Posterior cingulate gyrus (tissue), 11 donors: Measurements from ENCODE around the gene RNF5.
"Not testable (repeated sequence)": the region's sequence is repeated elsewhere in the genome, so short reads cannot be mapped to it uniquely, and the experiment has no call there.

ENCODE experiments used
- DNase-seq, 10 donors: peaks; one replicate each; pipeline versions ENCODE4 v3.0.0 to v3.0.0-alpha.2; 2020 to 2021; ENCODE audit warnings: mixed read lengths in 3 of 10
- intact Hi-C: fragments of 100-400 bp; cut with DNase I; formaldehyde crosslinking; loops from one replicate; pipeline ENCODE4 v1.15.1; 2023

The RNF5 gene

DNA sequence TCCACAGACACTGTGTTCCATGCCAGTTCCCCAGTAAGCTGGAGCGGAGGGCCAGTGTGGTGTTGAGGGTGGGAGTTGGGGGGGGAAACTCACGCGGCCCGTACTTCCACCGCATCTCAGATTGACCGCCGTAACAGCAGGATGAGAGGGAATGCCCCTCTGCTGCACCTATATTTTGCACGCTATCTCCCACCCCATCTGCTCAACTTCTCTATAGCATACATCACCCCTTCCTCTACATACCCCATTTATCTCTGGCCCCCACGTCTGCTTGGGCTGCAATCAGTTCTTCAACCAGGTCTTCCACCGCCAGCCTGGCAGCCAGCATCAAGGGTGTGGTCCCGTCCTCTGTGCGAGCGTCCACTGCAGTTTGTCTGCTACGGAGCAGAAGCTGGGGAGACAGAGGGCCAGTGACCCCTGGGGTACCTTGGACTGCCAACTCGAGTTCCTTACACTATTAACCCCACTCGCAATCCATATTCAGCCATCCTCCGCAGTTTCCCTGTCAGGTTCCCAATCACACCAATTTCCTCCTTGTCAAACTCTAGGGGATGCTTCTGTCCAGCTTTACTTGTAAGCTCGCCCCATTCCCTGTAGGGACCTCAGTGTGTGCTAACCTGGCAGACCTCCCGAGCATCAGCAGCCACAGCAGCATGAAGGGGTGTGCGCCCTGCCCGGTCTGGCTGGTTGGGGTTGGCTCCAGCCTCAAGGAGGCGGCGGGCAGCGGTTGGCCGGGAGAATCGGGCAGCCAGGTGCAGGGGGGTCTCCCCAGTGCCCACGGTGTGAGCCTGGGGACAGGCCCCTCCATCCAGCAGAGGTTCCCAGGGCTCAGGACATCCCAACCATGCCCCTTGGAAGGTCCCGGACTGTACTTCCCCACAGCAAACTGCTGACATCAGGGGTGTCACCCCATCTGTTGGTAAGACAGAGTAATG is 18.7 kb downstream of the RNF5 start:
- DNase-seq, result peak in 8 of 10 donors; percentile 28 to 89 (median 40)
- intact Hi-C loops, result loop anchor here (2.0 to 5.0 kb wide), 3 partner anchors 48 to 1005 kb away; partner anchors contain the start of genes HSD17B8, RXRB and SLC39A7

DNA sequence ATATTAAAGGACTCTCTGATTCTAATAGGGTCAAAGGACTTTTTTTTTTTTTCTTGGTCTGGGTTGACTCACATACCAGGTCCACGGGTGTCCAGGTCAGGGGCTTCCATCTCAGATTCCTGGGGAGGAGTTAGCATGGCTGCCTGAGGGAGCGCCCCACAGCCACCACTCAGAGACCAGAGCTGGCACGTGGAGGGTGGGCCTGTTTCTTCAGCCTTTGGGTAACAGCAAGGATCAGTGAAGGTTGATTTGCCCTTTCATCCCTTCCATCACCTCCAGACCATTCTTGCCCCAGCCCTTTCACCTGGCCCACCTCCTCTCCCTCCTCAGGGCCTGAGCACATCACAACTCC is 20.1 kb downstream of the RNF5 start:
- peak in 2 of 10 donors; percentile 34 to 59 for DNase-seq
- intact Hi-C loops, result loop anchor here (5.0 kb wide), 2 partner anchors 774 to 1004 kb away; partner anchors contain the start of genes HSD17B8, RXRB and SLC39A7

DNA sequence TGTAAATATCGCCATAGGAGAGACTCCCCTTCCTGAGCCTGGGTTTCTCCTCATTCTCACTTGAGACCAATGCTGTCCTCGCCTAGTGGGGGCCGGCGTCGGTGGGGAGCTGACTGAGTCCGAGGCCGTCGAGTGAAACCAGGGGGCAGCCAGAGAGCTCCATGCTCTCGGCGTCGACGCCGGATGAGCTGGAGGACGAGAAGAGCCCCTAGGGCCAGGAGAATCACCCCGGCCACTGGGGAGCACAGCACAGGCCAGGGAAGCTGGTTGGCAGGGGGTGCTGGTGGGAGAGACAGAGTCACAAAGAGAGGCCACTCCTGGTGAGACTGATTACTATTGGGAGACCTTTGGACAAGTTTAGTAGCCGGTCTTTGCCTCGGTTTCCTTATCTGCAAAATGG is 20.7 kb downstream of the RNF5 start:
- intact Hi-C loops, result loop anchor here (5.0 kb wide), 2 partner anchors 773 to 1003 kb away; partner anchors contain the start of genes HSD17B8, RXRB and SLC39A7
- DNase-seq, result peak in 3 of 10 donors; percentile 22 to 68 (median 34)

DNA sequence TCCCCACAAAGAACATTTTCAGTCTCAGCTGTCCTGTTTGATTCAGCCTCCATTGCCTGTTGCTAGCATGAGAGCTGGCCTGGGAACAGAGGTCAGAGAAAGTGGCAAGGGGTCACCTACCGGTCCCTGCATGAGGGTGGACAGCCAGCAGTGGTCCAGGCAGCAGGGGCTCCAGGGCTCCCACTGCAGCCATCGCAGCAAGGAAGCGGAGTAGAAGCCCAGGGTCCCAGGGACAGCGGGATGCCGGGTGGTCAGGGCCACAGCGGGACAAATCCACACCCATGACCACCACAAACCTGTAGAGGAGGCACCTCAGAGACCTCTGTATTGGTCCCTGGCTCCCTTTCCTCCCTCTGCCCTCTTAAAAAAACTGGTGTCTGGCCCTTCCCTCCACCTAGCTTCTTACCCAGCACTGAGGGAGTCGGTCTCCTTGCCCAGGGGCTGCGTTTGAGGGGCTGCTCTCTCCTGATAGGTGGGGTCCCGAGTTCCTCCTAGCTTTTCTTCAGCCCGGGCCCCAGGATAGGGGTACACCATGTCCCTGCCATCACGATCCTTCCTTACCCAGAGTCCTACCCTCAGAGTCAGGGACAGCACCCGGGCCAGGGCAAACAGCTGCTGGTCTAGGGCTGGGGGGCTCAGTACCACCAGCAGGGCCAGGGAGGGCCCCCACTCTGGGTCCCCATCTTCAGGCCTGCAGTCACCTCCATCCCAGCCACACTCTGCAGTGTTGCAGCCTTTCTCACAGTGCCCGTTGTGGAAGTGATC is 22.7 kb downstream of the RNF5 start:
- intact Hi-C loops, result no loop called here
- DNase-seq, result peak in 2 of 10 donors; percentile 46 to 49

DNA sequence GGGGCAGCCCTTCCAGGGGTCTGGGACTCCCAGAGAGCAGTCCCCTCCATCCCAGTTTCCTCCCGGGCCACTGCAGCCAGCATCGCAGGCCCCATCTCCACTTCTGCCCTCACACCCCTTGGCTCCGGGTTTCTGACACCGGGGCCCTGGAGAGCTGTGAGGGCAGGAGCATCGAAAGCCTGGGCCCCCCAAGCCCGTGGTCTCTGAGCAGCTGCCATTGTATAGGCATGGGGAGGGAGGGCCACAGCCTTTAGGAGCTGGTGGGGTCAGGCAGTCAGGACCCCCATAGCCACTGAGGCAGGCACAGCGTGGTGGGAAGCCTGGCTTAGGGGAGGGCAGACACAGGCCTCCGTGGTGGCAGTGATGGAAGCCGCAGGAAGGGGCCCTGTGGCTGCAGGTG is 24.0 kb downstream of the RNF5 start:
- intact Hi-C loops, result no loop called here
- DNase-seq, result peak in 1 of 10 donors; percentile 30

DNA sequence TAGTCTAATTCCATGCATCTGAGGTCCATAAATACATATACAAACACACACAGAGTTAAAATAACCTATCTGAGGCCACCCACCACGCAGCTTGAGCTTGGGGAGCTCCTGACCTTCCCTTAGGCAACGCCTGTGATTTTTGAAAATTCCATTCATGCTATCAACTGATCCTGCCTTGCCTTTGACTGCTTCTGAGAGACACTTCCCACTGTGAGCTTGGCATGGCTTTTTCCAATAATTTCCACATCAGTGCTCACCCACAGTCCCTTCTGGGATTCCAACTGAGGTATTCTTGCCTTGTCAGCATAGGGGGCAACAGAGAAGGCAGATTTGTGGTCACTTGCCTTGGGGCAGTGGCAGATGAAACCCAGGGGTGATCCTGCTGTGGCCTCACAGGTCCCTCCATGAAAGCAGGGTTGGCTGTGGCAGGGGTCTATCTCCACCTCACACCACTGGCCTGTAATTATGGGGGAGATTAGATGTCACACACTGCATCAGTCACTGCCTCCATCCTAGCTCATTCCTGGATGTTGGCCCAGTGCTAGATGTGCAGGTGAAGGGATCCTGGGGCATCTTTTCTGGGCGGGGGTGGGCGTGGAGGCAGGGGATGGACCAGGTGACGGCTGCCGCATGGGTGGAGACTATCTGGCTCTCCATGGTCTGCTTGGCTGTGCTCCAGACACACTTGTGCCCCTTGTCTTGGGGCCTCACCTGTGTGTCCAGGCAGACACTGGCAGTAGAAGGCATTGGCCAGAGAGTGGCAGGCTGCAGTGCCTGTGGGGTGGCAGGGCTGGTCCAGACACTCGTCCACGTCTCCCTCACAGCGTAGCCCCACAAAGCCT is 25.4 kb downstream of the RNF5 start:
- intact Hi-C loops, result no loop called here

DNA sequence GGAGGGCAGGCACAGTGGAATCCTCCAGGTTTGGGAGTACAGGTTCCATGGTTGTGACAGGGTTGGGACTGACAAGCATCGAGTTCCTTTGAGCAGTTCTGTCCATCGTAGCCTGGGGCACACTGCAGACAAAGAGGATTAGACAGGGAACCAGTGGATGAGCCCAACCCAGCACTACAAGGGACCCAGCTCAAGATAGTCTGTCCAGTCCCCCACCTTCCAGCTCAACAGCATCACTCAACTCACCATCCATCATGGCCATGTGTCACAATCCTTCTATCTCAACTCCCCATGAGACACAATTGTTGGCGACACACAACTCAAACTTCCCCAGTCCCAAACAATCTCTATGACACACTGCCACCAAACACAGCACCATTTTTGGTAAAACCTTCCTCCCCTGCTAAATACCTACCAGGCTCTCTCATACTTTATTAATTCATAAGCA is 26.1 kb downstream of the RNF5 start:
- intact Hi-C loops, result no loop called here
- no peak for DNase-seq

More for the DNA sequence above, 25.4 kb downstream of the RNF5 start:
- DNase-seq, result peak in 1 of 10 donors; percentile 44

DNA sequence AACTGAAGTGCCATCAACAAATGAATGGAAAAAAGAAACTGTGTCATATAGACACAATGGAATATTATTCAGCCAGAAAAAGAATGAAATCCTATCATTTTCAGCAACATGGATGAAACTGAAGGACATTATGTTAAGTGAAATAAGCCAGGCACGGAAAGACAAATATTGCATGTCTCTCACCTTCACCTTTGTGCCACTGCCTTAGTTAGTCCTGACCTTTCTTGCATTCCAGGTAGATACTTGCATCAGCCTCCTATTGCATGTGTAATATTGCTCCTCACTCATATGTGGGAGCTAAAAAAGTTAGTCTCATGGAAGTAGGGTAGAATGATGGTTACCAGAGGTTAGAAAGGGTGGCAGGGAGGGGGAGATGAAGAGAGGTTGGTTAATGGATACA is 30.8 kb downstream of the RNF5 start:
- intact Hi-C loops, result no loop called here
- DNase-seq, result no peak

DNA sequence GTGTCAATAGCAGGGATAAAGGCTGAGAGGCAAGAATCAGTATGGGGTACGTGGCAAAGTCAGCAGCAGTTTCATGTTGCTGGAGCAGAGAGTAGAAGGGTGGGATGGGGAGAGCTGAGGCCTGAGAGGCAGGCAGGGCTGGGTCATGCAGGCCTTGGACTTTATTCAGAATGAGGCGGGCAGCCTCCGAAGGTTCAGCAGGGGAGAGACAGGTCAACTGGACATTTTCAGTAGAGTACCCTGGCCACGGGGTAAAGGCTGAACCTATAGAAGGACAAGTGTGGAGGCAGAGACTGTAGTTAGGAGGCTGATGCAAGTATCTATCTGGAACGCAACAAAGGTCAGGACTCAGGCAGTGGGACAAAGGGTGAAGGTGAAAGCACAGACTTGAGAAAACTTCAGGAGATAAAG is 32.0 kb downstream of the RNF5 start:
- DNase-seq, result no peak
- intact Hi-C loops, result no loop called here

DNA sequence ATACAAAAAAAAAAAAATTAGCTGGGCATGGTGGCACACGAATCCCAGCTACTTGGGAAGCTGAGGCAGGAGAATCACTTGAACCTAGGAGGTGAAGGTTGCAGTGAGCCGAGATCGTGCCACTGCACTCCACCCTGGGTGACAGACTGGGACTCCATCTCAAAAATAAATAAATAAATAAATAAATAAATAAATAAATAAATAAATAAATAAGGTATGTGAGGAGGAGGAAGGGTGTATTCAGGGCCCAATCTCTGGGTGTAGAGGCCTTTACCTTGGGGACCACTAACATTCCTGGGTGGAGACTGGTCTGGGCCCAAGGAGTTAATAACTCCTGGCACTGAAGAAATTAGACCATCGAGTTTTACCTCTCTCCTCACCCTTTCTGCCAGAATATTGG is 33.2 kb downstream of the RNF5 start:
- intact Hi-C loops, DNase-seq: not testable (repeated sequence)

DNA sequence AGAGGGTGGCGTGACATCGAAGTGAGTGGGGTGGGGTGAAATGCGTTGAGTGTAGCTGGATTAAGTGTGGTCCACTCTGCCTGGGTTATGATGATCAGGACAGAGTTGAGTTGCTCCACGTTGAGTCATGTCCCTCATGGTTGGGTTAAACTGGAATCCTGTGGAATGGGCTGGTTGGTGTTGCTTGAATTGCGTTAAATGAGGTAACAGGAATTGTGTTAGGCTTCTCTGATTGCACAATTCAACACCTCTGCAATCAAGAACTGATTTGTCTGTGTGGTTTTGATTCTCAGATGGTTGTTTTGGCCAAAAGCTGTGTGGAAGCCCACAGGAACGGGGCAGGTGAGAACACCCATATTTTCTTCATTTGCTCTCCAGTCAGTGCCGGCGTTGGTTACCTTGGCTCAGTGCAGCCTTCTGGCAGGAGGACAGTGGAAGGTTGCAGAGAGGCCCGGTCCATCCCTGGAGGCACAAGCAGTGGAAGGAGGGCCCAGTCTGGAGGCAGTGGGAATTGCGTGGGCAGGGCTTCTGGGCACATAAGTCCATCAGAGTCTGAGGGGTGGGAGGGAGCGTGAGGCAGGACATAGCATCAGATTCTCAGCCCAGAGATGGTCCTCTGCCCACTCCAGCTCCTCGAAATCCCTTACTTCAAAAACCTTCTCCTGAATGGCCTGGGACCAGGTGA is 34.0 kb downstream of the RNF5 start:
- intact Hi-C loops, result no loop called here
- DNase-seq, result no peak

DNA sequence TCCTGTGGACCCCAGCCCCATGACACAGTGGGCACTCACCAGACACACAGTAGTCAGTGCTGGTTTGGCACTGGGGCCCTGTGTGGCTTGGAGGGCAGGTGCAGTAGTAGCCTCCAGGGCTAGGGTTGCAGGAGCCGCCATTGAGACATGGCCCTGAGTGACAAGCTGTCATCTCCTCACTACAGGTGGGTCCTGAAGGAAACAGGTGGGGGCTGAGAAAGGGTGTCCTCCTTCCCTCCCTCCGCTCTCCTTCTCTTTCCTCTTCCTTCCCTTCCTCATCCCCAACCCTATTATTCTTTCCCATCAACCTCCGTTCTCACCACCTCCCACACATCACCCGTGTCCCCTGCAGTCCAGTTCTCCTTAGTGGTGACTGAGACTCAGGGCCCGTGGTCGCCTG is 35.4 kb downstream of the RNF5 start:
- no peak for DNase-seq

DNA sequence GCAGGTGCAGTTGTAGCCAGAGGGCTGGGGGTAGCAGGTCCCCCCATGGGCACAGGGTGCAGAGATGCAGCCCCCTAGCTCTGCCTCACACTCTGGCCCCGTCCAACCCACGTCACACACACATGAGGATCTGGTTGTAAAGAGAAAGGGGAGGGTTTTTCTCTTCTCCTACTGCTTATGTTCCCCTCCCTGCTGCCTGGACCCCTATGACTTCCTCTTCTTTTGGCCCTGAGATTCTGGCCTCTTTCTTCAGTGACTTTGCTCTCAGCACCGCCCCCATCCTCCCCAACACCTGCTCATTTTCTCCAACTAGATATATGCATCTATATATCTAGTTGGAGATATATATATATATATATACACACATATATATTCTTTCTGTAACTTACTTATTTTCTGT is 35.9 kb downstream of the RNF5 start:
- intact Hi-C loops, result no loop called here
- no peak for DNase-seq

More for the DNA sequence above, 35.4 kb downstream of the RNF5 start:
- intact Hi-C loops, result no loop called here

DNA sequence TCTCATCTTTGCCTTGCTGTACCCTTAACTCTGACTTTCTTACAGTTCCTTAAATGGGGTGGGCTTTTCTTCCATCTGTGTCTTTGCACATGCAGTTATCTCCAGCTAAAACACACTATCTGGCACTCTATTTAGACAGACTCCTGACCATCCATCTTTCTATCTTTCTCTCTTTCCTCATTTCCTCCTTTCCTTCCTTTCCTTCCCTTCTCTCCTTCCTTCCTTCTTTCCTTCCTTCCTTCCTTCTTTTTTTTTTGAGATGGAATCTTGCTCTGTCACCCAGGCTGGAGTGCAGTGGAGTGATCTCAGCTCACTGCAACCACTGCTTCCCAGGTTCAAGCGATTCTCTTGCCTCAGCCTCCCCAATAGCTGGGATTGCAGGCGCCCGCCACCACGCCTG is 37.4 kb downstream of the RNF5 start:
- no peak for DNase-seq
- intact Hi-C loops, result no loop called here

DNA sequence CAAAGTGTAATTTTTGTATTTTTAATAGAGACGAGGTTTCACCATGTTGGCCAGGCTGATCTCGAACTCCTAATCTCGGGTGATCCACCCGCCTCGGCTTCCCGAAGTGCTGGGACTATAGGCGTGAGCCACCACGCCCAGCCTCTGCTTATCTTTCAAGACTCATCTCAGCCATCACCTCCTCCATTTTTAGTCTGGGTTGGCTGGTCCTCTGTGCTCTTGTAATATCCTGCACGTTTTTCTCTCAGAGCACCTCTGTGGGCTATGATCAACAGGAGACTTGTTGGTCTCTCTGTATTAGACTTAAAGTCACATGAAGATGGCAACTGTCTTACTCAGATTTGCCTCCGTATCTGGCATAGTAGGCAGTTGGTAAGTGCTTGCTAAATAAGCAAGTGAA is 38.1 kb downstream of the RNF5 start:
- DNase-seq, result no peak
- intact Hi-C loops, result no loop called here

DNA sequence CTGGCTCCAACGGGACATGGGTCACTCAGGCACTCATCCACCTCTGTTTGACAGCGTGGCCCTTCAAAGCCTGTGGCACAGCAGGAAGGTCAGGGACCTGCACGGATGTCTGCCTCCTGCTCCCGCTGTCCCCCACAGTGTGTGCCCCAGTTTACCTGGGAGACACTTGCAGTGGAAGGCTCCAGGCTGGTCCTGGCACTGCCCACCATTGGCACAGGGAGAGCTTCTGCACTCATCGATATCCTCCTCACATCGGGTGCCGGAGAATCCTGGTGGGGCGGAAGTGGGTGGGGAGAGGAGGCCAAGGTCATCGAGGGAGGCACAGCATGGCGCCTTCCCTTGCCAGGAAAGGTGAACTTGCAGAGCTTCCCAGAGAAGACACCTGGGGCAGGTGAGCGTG is 38.8 kb downstream of the RNF5 start:
- intact Hi-C loops, result no loop called here
- no peak for DNase-seq

DNA sequence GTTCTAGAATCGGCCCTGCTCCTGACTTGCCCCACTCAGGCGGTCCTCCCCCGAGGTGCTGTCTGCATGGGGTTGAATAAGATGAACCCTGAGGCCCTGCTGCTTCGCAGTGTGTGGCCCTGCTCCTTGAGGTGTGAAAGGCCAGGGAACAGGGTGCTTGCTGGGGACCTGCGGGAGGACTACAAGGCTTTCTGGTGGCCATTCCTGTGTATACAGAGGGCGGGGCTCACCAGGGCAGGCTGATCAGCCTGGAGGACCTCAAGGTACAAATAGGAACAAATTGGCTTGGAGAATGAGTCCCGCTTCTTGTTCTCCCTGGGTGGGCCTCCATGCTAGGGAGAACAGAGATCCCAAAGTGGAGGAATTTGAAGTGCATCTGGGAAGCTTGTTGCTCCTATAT is 40.0 kb downstream of the RNF5 start:
- DNase-seq, result no peak
- intact Hi-C loops, result no loop called here

DNA sequence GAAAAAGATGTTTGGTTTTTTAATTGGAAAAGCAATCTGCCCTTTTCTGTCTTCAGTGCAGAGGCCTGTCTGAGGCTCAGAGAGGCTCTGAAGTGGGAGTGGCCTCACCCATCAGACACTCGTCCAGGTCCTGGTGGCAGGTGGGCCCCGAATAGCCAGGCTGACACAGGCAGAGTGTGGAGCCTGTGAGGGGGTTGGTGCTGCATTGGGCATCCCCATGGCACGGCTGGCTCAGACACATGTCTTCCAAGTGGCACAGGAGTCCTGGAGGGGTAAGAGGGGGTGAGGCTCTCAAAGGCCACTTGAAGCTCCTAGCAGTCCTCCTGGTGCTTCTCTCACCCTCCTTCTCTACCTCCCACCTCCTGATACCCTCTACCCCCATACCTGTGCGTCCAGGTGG is 41.8 kb downstream of the RNF5 start:
- intact Hi-C loops, result no loop called here
- DNase-seq, result no peak

DNA sequence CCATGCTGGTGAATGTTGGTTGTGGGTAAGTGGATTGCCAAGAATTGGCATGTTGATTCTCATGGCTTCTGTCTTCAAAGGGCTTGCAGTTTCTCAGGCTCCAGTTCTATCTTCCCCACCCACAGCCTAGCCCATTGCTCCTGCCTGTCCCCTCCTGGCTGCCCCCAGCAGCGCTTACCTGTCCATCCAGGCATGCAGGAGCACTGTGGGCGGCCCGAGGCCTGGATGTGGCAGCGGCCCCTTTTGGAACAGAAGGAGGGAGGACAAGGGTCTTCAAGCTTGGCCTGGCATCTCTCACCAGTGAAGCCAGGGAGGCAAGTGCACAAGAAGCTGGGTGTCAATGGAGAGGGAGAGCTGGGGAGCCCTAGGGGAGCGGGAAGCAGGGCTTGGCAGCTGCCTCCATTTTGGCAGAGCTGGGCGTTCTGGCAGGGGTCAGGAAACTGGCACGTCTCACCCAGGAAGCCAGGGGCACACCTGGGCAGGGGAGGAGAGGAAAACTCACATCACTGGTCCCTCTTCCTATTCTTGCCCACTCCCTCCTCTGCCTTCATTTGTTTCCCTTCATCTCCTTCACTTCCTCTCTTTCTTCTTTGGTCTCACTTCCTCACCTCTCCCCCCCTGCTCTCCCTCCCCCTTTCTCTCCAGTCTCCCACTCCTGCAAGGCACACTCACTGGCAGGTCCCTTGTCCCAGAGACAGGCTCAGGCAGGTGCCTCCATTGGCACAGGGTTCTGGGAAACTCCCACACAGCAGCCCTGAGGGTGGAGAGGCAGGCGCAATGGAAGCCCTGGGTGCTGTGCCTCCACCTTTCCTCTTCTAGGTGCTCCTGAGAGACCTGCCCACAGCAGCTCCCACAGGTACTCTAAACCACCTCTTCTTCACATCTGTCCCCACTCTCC is 44.4 kb downstream of the RNF5 start:
- intact Hi-C loops, result no loop called here

More for the DNA sequence above, 44.4 kb downstream of the RNF5 start:
- DNase-seq, result no peak
